ENCODE data around the gene FAM110D.

FAM110D gene

DNA sequence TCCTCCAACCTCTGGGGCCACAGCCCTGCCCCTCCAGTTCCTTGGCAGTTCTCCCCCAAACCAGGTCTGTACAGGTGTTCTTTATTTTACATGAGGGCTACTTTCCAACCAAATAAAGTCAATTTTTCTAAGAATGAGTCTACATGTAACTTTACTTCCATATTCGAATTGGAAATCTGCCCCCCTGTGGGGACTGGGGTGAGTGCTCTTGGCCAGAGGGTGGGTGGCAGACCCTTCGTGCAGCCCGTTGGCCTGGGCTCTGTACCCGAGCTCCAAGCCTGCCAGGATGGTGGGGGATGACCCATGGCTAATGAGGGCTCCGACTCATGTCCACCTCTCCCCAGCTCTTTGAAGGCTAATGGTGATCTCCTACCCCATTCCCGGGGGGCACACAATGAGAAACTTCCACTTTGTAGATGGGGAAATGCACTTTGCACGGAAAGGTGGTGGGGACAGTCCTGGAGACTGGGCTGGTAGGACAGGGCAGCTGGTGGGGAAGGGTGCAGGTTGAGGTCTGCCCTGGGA lies 30.9 kb downstream of the FAM110D start:
- no peak for DNase-seq

- peak; percentile 79 for DNase-seq
Observed at GRCh38 chr1:26190373-26190987, 31.6 kb downstream of the FAM110D start, which contains the start of gene CATSPER4. TSS of gene CATSPER4 (plus strand) at chr1:26190602. CDS start at chr1:26190628, 26 bp downstream.

DNA sequence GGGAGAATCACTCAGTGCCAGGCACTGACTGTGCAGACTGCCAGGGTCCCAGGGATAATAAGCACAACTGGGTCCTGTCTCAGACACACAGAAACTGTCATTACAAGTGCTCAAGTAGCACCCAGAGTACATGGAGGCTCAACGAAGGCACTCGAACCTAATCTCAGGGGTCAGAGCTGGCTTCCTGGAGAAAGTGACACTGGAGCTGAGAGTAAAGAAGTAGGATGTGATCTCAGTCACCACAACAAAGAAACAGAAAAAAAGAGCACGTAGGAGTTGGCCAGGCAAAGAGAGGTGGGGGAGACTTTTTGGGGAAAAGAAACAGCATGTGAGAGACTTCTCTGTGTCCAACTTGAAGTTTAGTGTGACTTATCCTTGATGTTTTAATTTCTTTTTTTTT lies 32.9 kb downstream of the FAM110D start:
- no peak for DNase-seq

DNA sequence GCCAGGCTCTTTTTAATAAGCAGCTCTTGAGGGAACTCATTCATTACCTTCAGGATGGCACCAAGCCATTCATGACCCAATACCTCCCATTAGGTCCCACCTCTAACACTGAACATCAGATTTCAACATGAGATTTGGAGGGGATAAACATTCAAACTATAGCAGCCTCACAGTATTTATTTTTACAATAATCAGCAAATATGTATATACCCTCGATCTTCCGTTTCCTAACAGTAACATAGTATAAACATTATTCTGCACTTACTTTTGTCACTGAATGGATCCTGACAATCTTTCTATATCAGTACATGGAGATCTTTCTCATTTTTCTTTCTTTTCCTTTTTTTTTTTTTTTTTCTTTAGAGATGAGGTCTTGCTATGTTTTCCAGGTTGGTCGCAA lies 36.9 kb downstream of the FAM110D start:
- DNase-seq = no peak

DNA sequence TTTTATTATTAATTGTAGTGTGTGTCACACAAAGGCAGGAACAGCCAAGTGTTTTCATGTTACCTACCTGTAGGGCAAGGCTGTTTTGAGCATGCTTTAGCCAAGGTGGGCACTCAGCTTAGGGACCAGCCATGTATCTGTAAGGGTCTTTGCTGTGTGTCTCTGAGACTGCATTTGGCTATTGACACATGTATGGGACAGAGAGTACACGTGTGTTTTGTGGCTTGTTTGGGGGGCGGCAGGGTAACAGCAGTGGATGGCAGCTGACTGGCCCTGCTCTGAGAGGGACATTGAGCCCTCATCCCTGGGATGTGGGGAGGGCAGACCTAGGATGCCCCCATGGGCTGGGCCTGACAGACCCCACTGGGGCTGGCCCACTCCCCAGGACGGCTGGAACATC lies 38.4 kb downstream of the FAM110D start:
- DNase-seq = no peak

- no peak for DNase-seq
Observed at GRCh38 chr1:26197813-26198212, 38.9 kb downstream of the FAM110D start.

DNA sequence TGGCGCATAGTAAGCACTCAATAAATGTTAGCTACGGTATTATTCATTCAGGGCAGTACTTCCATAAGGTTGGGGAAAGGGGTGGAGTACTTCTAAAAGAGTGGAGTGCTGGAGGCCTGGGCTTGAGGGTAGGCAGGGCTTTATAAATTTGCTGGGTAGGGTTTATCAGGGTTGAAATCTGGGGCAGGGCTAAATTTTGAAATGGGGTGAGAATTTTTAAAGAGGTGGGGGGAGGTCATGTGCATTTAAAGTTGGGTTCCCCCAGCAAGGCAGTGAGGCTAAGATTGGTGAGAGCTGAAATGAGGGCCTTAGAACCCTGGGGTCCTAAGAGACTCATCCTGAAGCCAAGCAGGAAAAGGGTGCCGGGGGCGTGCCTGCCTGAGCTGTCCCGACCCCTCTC lies 41.5 kb downstream of the FAM110D start:
- no peak for DNase-seq

- DNase-seq = no peak
Observed at GRCh38 chr1:26203642-26204318, 44.9 kb downstream of the FAM110D start.

GRCh38 chr1:26210147-26210870 lies 51.4 kb downstream of the FAM110D start:
- no peak for DNase-seq

- no peak for DNase-seq
Observed at GRCh38 chr1:26212726-26213125, 53.8 kb downstream of the FAM110D start.

GRCh38 chr1:26213335-26213905 lies 54.5 kb downstream of the FAM110D start:
- DNase-seq = no peak

Measured in eye (tissue), 1 donor.